Coronary artery (tissue), 2 donors: Measurements from ENCODE around the gene CACNG6.

Experiments
- DNase-seq: peaks from one replicate; pipeline ENCODE4 v3.0.0-alpha.2; 2017; ENCODE audit warnings: low spot score
- H3K27ac ChIP-seq, 2 donors: fragments of 200-600 bp; sonication (generic); one replicate each; pipeline ENCODE4 v1.5.1; 2016 to 2019
- H3K4me3 ChIP-seq: fragments of 200-600 bp; sonication (generic); 2 replicates; pipeline ENCODE4 v1.5.1; 2016; ENCODE audit warnings: mild to moderate bottlenecking, moderate library complexity
- CTCF ChIP-seq: fragments of 200-600 bp; sonication (generic); IDR thresholded peaks from one replicate; pipeline ENCODE4 v1.5.1; 2019; ENCODE audit warnings: antibody characterized with exemption

CACNG6 gene

GRCh38 chr19:53988981-53989380 lies 2.5 kb upstream of the CACNG6 start:
- Histone ChIP-seq H3K4me3 (no peak overlapping the region), H3K27ac (no peak overlapping the region)
- no peak for TF ChIP-seq CTCF
- DNase-seq: no peak

- no peak overlapping the region for H3K27ac ChIP-seq
- no peak for DNase-seq
- no peak for TF ChIP-seq CTCF
- no peak overlapping the region for H3K4me3 ChIP-seq
These were observed 1.6 kb upstream of the CACNG6 start for GRCh38 chr19:53989600-53990533.

- DNase-seq: no peak
- Histone ChIP-seq H3K27ac (no peak overlapping the region), H3K4me3 (no peak overlapping the region)
- TF ChIP-seq CTCF: no peak
These were observed 774 bp downstream of the CACNG6 start for GRCh38 chr19:53992211-53992610.

- DNase-seq: no peak
- no peak overlapping the region for H3K4me3 ChIP-seq
- TF ChIP-seq CTCF: no peak
These were observed 1.4 kb downstream of the CACNG6 start for GRCh38 chr19:53992815-53993214.

GRCh38 chr19:53993448-53993847 lies 2.0 kb downstream of the CACNG6 start:
- Histone ChIP-seq H3K27ac (no peak overlapping the region), H3K4me3 (no peak overlapping the region)
- TF ChIP-seq CTCF: no peak

More at GRCh38 chr19:53992815-53993214, 1.4 kb downstream of the CACNG6 start:
- no peak overlapping the region for H3K27ac ChIP-seq

GRCh38 chr19:53994811-53995210 lies 3.4 kb downstream of the CACNG6 start:
- DNase-seq: no peak
- Histone ChIP-seq H3K4me3 (no peak overlapping the region), H3K27ac (no peak overlapping the region)
- TF ChIP-seq CTCF: no peak

More at GRCh38 chr19:53993448-53993847, 2.0 kb downstream of the CACNG6 start:
- DNase-seq: no peak

- Histone ChIP-seq H3K4me3 (no peak overlapping the region), H3K27ac (no peak overlapping the region)
- TF ChIP-seq CTCF: no peak
- no peak for DNase-seq
These were observed 6.8 kb downstream of the CACNG6 start for GRCh38 chr19:53998223-53998622.
